Upper lobe of right lung (tissue), 1 donor: ENCODE data around the gene HES4. TPM values are rescaled to one million over a fixed set of nuclear protein-coding genes. Genes with fewer than 3 reads are reported as not detected.

ENCODE experiments used
- ATAC-seq: fragments of 200-7000 bp; cut with Tn5 transposase; one replicate; pipeline ENCODE4 v1.9.1; 2020; ENCODE audit warnings: mild to moderate bottlenecking, moderate library complexity
- DNase-seq: peaks from one replicate; pipeline ENCODE4 v3.0.0-alpha.2; 2020
- H3K27ac ChIP-seq: fragments of 200-600 bp; one replicate; pipeline ENCODE4 v1.8.0; 2022
- H3K27me3 ChIP-seq: fragments of 200-600 bp; one replicate; pipeline ENCODE4 v1.8.0; 2022; ENCODE audit warnings: mild to moderate bottlenecking
- H3K36me3 ChIP-seq: fragments of 200-600 bp; one replicate; pipeline ENCODE4 v1.8.0; 2022
- H3K4me1 ChIP-seq: fragments of 200-600 bp; one replicate; pipeline ENCODE4 v1.8.0; 2022
- H3K4me3 ChIP-seq: fragments of 200-600 bp; one replicate; pipeline ENCODE4 v1.8.0; 2022; ENCODE audit warnings: mild to moderate bottlenecking
- H3K9me3 ChIP-seq: fragments of 200-600 bp; one replicate; pipeline ENCODE4 v1.8.0; 2022
- CTCF ChIP-seq: fragments of 200-600 bp; IDR thresholded peaks from one replicate; pipeline ENCODE4 v1.8.0; 2022; ENCODE audit warnings: antibody characterized with exemption
- intact Hi-C: fragments of 100-400 bp; cut with DNase I; formaldehyde crosslinking; loops from one replicate; pipeline ENCODE4 v1.11.0; 2022
- total RNA-seq: library from RNA; stranded (reverse); fragmentation: NEBNext Ultra II Directional; extraction: Animal tissue kit (Norgen Biotek cat#: 25700); gene quantifications from one replicate; pipeline ENCODE4 v1.2.1, GENCODE V29; 2021
- donor health status: DM: no; HTN: yes; CAD: no; lungs with severe emphysema.

HES4 gene
- total RNA-seq, 1 donor from 2014 or later: 26.8 TPM

- Histone ChIP-seq H3K27me3 (no peaks in the 10 kb centered on the region), H3K4me1 (peaks cover 17% of the 10 kb centered on the region), H3K9me3 (no peaks in the 10 kb centered on the region), H3K4me3 (no peak overlapping the region), H3K27ac (no peak overlapping the region), H3K36me3 (peaks cover 2% of the 10 kb centered on the region)
- no peak for TF ChIP-seq CTCF
- DNase-seq (no peak), ATAC-seq (no peak)
- intact Hi-C loops: no loop called here
Observed at GRCh38 chr1:1041873-1042272, 42.0 kb upstream of the HES4 start.

GRCh38 chr1:1041092-1041523 is 41.2 kb upstream of the HES4 start:
- no peaks in the 10 kb centered on the region for H3K36me3 ChIP-seq
- intact Hi-C loops: no loop called here
- DNase-seq (no peak), ATAC-seq (no peak)
- H3K9me3 ChIP-seq: no peaks in the 10 kb centered on the region
- no peak overlapping the region for H3K4me3 ChIP-seq
- peaks cover 17% of the 10 kb centered on the region for H3K4me1 ChIP-seq
- TF ChIP-seq CTCF: no peak
- no peaks in the 10 kb centered on the region for H3K27me3 ChIP-seq
- H3K27ac ChIP-seq: no peak overlapping the region

- ATAC-seq: peak; percentile 84
- Histone ChIP-seq H3K9me3 (no peaks in the 10 kb centered on the region), H3K36me3 (no peaks in the 10 kb centered on the region), H3K4me3 (peak overlapping the region; percentile 52), H3K27ac (no peak overlapping the region), H3K4me1 (peaks cover 17% of the 10 kb centered on the region), H3K27me3 (no peaks in the 10 kb centered on the region)
- peak; percentile 15 for TF ChIP-seq CTCF
- intact Hi-C loops: no loop called here
- peak; percentile 88 for DNase-seq
Observed at GRCh38 chr1:1040004-1040991, 40.4 kb upstream of the HES4 start.

GRCh38 chr1:1039145-1039910 is 39.4 kb upstream of the HES4 start:
- H3K4me3 ChIP-seq: peak overlapping the region; percentile 52

GRCh38 chr1:1038694-1039093 is 38.8 kb upstream of the HES4 start:
- no peaks in the 10 kb centered on the region for H3K27me3 ChIP-seq
- peak; percentile 30 for ATAC-seq
- intact Hi-C loops: no loop called here
- no peak overlapping the region for H3K27ac ChIP-seq
- TF ChIP-seq CTCF: no peak
- peaks cover 17% of the 10 kb centered on the region for H3K4me1 ChIP-seq
- no peak overlapping the region for H3K4me3 ChIP-seq
- no peak for DNase-seq
- no peaks in the 10 kb centered on the region for H3K9me3 ChIP-seq
- H3K36me3 ChIP-seq: no peaks in the 10 kb centered on the region

More at GRCh38 chr1:1039145-1039910, 39.4 kb upstream of the HES4 start:
- intact Hi-C loops: no loop called here
- peaks cover 17% of the 10 kb centered on the region for H3K4me1 ChIP-seq
- H3K27ac ChIP-seq: no peak overlapping the region
- no peak for DNase-seq
- no peak for ATAC-seq
- H3K36me3 ChIP-seq: no peaks in the 10 kb centered on the region
- H3K27me3 ChIP-seq: no peaks in the 10 kb centered on the region
- no peaks in the 10 kb centered on the region for H3K9me3 ChIP-seq
- no peak for TF ChIP-seq CTCF
